GM12865 (cell line): ENCODE data around the gene DCN.

ENCODE experiments used
- DNase-seq: peaks from one replicate; pipeline ENCODE4 v3.0.0; 2010; ENCODE audit warnings: low read depth
- H3K4me3 ChIP-seq: 2 replicates; pipeline ENCODE4 v1.5.1; 2011; ENCODE audit warnings: mild to moderate bottlenecking, low read depth, low read length, control low read depth
- TF ChIP-seq, protein P1 (sequence below): IDR thresholded peaks from 2 replicates; pipeline ENCODE4 v1.5.1; 2011; ENCODE audit warnings: low read length, control low read depth, low read depth, inconsistent platforms; ENCODE audit not compliant: insufficient read depth; ENCODE audit errors: missing control alignments

DCN gene

DNA sequence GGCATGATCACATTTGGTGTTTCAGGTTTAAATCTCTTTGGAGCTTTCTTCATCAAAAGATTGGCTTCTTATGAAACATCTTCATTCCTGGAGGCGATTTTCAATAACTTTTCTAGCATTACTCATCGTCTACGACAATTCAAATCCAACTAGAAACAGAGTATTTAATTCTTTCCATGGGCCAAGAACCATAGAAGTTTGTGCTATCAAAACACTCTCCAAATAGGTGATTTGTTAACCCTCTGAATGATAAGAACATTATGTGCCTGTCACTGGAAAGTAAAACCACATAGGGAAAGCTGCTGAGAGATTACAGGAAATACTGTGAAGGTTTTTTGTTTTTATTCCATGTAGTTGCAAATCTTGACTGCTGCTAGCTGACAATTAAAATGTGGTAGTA lies 6.9 kb upstream of the DCN start:
- TF ChIP-seq, protein P1, sequence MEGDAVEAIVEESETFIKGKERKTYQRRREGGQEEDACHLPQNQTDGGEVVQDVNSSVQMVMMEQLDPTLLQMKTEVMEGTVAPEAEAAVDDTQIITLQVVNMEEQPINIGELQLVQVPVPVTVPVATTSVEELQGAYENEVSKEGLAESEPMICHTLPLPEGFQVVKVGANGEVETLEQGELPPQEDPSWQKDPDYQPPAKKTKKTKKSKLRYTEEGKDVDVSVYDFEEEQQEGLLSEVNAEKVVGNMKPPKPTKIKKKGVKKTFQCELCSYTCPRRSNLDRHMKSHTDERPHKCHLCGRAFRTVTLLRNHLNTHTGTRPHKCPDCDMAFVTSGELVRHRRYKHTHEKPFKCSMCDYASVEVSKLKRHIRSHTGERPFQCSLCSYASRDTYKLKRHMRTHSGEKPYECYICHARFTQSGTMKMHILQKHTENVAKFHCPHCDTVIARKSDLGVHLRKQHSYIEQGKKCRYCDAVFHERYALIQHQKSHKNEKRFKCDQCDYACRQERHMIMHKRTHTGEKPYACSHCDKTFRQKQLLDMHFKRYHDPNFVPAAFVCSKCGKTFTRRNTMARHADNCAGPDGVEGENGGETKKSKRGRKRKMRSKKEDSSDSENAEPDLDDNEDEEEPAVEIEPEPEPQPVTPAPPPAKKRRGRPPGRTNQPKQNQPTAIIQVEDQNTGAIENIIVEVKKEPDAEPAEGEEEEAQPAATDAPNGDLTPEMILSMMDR: no peak
- no peak overlapping the region for H3K4me3 ChIP-seq
- DNase-seq: no peak

DNA sequence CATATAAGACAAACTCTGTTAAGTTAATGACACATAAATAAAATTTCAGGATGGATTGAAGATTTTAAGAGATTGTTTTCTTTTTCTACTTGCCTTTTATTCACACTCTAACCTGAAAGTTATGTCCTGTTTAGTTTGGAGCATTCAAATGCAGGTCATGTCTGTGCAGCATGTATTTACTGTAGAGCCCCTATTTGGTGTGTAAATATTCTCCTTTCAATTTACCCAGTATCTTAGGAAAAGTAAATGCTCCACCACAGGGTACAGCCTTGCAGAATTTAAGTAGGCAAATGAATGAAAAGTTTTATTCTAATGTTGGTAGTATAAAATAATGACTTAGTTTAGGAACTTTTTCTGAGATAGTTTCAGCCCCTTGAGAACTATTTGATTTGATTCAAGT lies 6.2 kb upstream of the DCN start:
- TF ChIP-seq, protein P1: no peak
- H3K4me3 ChIP-seq: no peak overlapping the region
- DNase-seq: no peak

DNA sequence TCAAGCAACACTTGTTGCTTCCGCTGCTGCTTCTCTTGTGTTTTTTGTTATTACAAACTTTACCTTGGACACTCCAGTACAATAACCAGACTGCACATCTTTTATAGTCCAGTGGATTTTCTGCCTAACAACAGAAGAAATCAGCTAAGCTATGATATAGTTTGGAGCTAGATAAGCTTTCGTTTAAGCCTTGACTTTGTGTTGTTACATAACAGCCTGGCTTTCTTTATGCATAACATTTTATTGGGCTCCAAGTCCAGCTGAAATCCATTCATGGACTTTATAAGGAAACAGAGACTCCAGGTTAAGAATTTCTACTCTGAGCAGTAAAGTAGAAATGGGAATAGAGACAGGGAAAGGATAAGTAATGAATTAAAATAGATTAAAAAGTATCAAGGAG lies 3.5 kb upstream of the DCN start:
- no peak overlapping the region for H3K4me3 ChIP-seq
- TF ChIP-seq, protein P1: no peak
- no peak for DNase-seq

DNA sequence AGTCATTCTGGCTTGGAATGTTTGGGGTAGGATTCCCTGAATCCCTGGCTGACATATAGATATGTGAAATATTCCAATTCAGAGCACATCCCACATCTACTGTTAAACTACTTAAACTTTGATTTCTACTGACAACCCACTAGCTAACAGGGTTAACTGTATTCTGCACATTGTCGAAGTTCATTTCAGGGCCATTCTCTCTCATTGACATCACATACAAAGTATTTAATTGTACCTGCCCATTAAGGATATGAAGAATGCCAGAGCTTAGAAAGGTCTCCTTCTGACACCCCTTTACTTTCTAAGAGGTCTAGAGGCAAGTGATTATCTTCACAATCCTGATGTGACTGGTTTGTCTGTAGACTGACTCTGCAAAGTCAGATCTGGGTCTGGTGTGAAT lies 2.8 kb upstream of the DCN start:
- TF ChIP-seq, protein P1: no peak
- no peak for DNase-seq
- no peak overlapping the region for H3K4me3 ChIP-seq

DNA sequence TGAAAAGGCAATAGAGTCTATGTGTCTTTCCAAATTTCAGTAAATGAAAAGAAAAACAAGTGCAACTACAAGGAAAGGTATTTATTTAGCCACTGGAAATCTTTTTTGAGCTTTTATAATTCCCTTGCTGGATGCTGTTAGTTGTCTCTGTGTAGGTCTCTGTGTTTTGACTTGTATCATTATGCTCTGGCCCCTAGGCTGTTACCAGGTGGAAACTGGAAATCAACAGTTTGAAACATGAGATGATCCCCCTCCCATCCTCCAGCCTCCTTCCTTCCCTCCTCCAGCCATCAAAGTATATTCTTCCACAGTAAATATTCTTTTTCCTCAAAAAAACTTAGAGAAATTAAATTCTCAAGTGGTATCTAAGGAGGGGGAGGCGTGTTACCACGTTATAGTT lies 934 bp upstream of the DCN start:
- DNase-seq: no peak
- TF ChIP-seq, protein P1: no peak
- no peak overlapping the region for H3K4me3 ChIP-seq

DNA sequence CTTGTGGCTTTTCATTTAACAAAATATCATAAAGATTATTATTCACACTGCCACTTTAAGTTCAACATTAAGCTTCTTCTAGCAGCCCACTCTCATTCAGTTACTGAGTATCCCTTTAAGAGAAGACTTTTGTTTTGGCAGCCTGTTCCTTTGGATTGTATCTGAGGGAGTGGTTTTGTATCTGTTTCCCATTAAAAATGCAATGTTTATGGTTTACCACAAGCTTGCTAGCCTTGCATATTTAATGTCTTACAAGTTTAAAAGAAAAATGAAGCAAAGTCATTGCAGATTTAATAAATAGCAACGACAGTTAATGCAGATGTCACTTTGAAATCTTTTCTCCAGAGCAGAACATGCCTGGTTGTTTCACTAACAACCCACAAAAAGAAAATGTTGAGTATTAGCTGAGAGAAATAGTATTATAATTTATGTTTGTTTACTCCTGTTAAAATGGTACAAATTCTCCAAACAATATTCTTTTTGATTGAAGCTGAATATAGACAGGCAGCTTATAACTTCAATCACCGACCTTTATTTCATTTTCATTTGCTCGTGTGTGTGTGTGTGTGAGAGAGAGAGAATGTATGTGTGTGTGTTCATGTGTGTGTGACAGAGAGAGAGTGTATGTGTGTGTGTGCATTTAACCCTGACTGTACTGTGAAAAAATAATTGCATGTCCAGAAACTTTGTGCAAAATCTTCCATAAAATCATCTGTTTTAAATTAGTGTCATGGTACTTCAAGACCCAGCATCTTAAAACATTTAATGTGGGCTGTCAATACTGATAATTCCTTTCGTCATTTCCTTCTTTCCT lies 1.8 kb downstream of the DCN start:
- no peak for DNase-seq
- no peak overlapping the region for H3K4me3 ChIP-seq
- TF ChIP-seq, protein P1: no peak

DNA sequence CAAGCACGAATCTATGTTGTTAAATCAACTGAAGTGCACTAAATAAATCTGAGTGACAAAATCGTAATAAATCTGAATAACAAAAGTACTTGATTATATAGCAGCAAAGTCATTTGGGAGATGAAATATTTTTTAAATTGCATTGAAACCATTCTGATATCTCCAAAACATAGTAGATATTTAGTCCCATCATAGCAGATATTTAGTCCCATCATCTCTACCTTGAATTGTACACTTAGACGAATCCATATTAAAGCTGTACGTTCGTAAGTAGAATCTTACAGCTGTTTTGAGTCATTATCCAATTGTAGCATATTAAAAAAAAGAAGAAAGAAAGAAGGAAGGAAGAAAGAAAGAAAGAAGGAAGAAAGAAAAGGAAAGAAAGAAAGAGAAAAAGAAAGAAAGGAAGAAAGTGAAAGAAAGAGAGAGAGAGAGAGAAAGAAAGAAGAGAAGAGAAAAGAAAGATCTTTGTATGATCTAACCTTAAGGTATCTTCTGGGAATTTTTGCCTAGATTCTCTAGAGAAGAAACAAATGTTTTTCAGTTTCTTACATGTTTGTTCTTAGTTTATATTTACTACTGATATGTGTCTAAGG lies 2.6 kb downstream of the DCN start:
- TF ChIP-seq, protein P1: no peak
- DNase-seq: no peak
- H3K4me3 ChIP-seq: no peak overlapping the region
